Stimulated activated CD8-positive, alpha-beta memory T cell treated with anti-CD3 and anti-CD28 coated beads, Interleukin-4, amount 100 ng/mL, for 24 hours (primary cell): Measurements from ENCODE around the gene CALHM4.
"Not testable (repeated sequence)": the region's sequence is repeated elsewhere in the genome, so short reads cannot be mapped to it uniquely, and the experiment has no call there.

Experiments
- DNase-seq: peaks from one replicate; pipeline ENCODE4 v3.0.0-alpha.2; 2020; ENCODE audit warnings: low read depth

CALHM4 gene

DNA sequence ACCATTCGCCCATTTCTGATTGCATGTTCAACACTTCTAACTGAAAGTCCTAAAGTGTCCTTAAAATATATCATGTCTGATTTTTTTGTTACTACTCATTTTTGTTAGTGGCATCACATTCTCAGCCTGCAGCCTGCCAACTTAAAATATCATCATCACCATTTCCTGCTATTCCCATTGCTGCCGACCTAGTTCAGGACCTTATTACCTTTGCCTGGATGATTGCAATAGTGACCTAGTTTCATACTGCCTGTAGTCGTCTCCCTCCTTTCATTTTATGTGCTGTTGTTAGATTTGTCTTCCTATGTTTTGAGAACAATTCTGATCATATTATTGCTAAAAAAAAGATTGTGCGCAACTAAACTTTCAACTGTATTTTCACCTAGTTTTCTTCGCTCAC is 23.9 kb downstream of the CALHM4 start:
- no peak for DNase-seq

DNA sequence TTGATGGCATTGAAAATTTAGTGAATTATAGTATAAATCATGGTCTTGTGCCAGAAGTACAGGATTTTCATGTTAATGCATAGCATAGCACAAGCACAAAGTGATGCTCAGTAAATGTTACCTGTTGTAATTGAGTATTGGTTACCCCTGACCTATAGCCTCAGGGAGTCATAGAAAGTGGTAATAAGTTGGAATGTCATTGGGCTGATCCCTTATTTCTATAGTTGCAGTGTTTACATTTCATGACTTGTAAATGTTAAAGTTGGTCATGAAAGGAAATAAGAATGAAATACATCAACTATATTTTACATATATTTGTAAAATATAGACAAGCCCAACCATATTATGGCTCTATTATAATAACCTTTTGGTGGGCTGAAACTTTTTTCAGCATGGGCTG is 24.8 kb downstream of the CALHM4 start:
- no peak for DNase-seq

DNA sequence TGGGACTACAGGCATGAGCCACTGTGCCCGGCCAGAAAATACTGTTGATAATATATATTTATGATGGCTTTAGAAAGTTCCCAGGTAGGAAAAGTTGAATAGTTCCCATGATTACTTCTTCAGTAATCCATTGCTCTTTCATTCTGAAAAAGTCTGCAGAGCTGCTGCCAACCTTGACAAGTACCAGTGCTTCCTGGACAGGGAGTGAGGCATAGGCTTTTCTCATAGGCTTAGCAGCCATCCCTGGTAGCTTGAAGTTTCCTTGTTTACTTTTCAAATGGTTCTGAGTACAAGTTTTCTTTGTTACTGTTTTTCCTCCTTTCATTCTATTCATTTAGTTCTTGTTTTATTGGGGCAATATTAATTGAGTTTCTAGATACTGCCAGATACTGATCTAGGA is 25.6 kb downstream of the CALHM4 start:
- no peak for DNase-seq

DNA sequence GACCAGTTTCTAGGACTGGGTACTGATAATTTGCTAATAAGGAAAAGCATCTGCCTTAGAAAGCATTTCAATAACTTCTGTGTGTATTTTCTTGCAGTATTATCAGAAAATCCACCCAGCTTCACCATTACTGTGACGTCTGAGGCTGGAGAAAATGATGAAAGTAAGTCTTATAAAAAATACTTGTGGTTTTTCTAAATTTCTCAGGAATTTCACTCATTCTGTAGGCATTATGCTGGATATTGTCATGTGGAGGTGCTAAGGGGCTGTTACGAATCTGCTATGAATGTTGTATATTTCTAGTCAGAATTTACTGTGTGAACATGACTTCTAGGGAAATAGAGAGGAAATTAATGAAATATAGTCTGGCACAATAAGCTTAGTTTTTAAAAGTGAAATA is 26.6 kb downstream of the CALHM4 start:
- DNase-seq, result no peak

DNA sequence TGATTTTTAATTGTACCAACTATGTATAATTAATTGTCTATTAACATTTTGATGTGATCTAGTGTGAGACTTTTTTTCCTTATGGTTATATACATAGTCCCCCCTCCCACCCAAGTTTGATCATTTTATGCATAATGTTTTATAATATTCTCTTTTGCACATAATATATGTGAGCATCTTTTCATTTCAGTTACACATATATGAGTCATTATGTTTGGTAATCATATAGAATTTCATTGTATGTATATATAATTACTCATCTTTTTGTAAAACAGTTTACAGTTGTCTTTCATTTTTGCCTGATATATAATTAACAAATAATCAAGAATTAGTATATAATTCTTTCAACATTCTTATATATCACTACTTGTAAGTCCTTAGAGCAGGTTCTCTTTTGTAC is 32.7 kb downstream of the CALHM4 start:
- DNase-seq, result no peak

DNA sequence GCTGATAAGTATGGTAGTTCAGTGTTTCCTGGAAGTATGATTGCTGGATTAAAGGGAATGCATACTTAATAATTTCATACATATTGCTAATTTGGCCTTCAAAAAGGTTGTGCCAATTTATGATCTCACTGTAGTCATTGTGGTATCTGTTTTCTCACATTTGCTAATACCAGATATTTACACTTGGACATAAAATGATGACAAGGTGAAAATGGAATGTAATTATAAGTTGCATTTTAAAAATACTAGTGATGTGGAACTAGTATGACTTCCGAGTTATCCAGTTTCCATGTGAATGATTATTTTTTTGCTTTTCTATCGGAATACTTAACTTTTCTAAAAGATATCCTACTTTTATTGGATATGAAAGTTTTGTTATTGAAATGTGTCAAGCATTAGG is 33.2 kb downstream of the CALHM4 start:
- no peak for DNase-seq

DNA sequence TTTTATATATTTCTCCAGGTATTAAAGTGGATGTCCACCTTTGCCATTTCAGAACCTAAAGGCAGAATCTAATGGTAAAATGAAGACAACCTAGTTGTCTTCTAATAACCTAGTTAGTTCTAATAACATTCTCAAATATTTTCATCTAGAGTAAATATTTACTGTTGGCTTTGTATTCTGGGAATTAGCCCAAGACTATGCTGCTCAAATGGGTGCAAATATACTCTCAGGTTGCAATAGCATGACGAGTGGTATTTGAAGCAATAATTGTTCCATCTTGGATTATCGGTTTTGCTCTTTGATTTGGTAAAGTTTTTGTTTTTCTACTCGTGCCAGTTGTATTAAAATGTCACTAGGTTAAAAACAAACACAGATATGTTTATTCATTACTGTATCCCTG is 41.7 kb downstream of the CALHM4 start:
- DNase-seq, result no peak

DNA sequence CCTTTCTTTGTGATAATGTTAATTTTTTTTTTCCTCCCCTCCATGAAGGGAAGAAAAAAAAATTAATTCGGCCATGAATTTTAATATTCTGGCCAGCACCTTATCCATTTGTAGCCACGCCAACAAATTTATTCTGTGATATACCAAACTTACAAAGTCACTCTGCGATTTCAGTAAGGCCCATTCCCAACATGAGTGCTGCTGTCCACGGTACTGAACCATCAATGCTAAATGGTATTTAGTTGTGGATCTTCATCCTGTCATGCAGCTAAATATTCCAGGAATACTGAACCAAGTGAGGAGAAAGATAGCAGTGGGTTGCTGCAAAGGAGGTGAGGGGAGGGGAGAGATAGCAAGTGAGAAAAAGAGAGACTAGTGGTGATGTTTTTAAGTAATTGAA is 43.3 kb downstream of the CALHM4 start:
- no peak for DNase-seq

DNA sequence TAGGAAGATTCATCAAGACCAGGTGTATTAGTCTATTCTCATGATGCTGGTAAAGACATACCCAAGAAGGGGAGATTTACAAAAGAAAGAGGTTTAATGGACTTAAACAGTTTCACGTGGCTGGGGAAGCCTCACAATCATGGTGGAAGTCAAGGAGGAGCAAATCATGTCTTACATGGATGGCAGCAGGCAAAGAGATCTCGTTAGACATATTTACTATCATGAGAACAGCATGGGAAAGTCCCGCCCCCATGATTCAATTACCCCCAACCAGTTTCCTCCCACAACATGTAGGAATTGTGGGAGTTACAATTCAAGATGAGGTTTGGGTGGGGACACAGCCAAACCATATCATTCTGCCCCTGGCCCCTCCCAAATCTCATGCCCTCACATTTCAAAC is 50.4 kb downstream of the CALHM4 start:
- DNase-seq, result not testable (repeated sequence)

DNA sequence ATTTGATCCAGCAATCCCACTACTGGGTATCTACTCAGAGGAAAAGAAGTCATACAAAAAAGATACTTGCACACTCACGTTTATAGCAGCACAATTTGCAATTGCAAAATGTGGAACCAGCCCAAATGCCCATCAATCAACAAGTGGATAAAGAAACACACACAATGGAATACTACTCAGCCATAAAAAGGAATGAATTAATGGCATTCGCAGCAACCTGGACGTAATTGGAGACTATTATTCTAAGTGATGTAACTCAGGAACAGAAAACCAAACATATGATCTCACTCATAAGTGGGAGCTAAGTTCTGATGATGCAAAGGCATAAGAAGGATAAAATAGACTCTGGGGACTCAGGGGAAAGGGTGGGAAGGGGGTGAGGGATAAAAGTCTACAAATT is 51.3 kb downstream of the CALHM4 start:
- not testable (repeated sequence) for DNase-seq

DNA sequence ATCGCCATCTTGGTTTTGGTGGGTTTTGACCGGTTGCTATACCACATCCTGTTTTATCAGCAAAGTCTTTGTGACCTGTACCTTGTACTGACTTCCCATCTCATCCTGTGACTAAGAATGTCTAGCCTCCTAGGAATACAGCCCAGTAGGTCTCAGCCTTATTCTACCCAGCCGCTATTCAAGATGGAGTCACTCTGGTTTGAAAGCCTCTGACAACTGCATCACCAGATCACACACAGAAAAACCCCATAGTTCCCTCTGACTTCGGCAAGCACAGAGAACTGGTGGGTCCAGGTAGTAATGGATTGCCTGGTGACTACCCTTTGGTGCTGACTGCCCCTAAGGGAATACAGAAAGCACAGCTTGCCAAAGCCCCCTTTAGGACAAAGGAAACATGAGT is 52.4 kb downstream of the CALHM4 start:
- DNase-seq, result no peak
